Mucosa of descending colon (tissue), 3 donors: ENCODE results near the gene PJVK. TPM values are rescaled to one million over a fixed set of nuclear protein-coding genes. Genes with fewer than 3 reads are reported as not detected.

Experiments
- ATAC-seq: fragments of 200-7000 bp; cut with Tn5 transposase; one replicate; pipeline ENCODE4 v1.9.1; 2020; ENCODE audit warnings: mild to moderate bottlenecking, moderate library complexity
- DNase-seq, 3 donors: peaks; one replicate each; pipeline ENCODE4 v3.0.0-alpha.2; 2020
- H3K36me3 ChIP-seq: fragments of 200-600 bp; one replicate; pipeline ENCODE4 v1.8.0; 2021; ENCODE audit warnings: low read depth, mild to moderate bottlenecking
- H3K4me1 ChIP-seq: fragments of 200-600 bp; one replicate; pipeline ENCODE4 v1.8.0; 2021; ENCODE audit warnings: low read depth, mild to moderate bottlenecking
- H3K4me3 ChIP-seq: fragments of 200-600 bp; one replicate; pipeline ENCODE4 v1.8.0; 2021; ENCODE audit warnings: mild to moderate bottlenecking
- H3K9me3 ChIP-seq: fragments of 200-600 bp; one replicate; pipeline ENCODE4 v1.8.0; 2021; ENCODE audit warnings: mild to moderate bottlenecking
- intact Hi-C, 2 donors: fragments of 100-400 bp; cut with DNase I in 1 of 2; cut with micrococcal nuclease in 1 of 2; formaldehyde crosslinking; loops; one replicate each; pipeline versions ENCODE4 v1.11.0 to v1.11.1; 2022; cut with DNase I, micrococcal nuclease
- total RNA-seq, 3 donors: library from RNA; stranded (reverse); fragmentation: NEBNext Ultra II Directional in 2 of 3; extraction: Animal tissue kit (Norgen Biotek cat#: 25700) in 2 of 3; gene quantifications; one replicate each; pipeline versions ENCODE4 v1.2.1 to v1.2.4, GENCODE V29; 2021 to 2023
- TF ChIP-seq, protein P1 (sequence below): fragments of 200-600 bp; IDR thresholded peaks from one replicate; pipeline ENCODE4 v1.8.0; 2022; ENCODE audit warnings: antibody characterized with exemption, mild to moderate bottlenecking
- donor health status: DM: no; HTN: no; CAD: no; lungs with moderate emphysema.
- donor health status: DM: no; HTN: no; CAD: no.
- donor health status: DM: no; HTN: yes; CAD: no.

Gene PJVK
- total RNA-seq, 3 donors from 2014 or later: 1.4 to 3.3 (median 1.5) TPM

DNA sequence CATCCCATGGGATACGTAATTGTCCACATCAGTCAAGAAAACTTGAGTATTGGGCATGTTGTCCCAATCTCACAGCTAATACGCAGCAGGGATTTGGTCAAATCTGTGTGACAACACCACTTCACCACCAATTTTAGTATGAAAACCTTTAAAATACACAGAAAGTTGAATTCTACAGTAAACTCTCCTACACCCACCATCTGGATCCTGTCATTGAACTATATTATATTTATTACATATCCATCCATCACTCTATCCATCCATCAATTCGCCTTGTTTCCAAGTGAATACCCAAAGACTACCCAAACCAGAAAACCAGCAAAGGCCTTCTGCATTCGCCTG is 28.1 kb downstream of the PJVK start:
- Histone ChIP-seq H3K36me3 (no peaks in the 10 kb centered on the region), H3K4me1 (peaks cover 24% of the 10 kb centered on the region), H3K9me3 (no peaks in the 10 kb centered on the region), H3K4me3 (no peak overlapping the region)
- DNase-seq: no peak
- intact Hi-C loops: no loop called here
- TF ChIP-seq, protein P1, sequence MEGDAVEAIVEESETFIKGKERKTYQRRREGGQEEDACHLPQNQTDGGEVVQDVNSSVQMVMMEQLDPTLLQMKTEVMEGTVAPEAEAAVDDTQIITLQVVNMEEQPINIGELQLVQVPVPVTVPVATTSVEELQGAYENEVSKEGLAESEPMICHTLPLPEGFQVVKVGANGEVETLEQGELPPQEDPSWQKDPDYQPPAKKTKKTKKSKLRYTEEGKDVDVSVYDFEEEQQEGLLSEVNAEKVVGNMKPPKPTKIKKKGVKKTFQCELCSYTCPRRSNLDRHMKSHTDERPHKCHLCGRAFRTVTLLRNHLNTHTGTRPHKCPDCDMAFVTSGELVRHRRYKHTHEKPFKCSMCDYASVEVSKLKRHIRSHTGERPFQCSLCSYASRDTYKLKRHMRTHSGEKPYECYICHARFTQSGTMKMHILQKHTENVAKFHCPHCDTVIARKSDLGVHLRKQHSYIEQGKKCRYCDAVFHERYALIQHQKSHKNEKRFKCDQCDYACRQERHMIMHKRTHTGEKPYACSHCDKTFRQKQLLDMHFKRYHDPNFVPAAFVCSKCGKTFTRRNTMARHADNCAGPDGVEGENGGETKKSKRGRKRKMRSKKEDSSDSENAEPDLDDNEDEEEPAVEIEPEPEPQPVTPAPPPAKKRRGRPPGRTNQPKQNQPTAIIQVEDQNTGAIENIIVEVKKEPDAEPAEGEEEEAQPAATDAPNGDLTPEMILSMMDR: no peak
- ATAC-seq: no peak

DNA sequence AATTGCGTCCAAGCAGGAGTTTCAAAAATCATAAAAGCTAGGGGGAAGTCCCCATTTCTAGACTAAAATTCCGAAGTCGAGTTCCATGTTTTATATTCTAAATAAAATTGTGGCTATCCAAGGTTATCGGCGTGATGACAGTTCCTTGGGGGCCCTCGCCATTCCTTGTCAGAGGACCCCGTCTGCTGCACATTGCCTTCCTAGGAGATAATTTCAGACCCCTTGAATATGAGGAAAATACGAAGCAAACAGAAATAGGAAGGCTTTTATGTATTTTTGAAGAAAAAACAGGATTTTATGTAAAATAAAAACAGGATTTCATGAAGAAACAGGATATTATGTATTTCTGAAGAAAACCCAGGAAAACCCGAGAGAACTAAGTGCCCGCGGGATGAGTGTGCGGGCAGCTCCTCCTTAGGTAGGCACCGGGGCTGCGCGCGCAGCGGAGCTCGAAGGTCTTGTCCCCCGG is 28.6 kb downstream of the PJVK start:
- Histone ChIP-seq H3K36me3 (no peaks in the 10 kb centered on the region), H3K4me3 (no peak overlapping the region), H3K9me3 (no peaks in the 10 kb centered on the region), H3K4me1 (peaks cover 29% of the 10 kb centered on the region)
- no peak for ATAC-seq
- TF ChIP-seq, protein P1: no peak
- intact Hi-C loops: no loop called here
- no peak for DNase-seq

DNA sequence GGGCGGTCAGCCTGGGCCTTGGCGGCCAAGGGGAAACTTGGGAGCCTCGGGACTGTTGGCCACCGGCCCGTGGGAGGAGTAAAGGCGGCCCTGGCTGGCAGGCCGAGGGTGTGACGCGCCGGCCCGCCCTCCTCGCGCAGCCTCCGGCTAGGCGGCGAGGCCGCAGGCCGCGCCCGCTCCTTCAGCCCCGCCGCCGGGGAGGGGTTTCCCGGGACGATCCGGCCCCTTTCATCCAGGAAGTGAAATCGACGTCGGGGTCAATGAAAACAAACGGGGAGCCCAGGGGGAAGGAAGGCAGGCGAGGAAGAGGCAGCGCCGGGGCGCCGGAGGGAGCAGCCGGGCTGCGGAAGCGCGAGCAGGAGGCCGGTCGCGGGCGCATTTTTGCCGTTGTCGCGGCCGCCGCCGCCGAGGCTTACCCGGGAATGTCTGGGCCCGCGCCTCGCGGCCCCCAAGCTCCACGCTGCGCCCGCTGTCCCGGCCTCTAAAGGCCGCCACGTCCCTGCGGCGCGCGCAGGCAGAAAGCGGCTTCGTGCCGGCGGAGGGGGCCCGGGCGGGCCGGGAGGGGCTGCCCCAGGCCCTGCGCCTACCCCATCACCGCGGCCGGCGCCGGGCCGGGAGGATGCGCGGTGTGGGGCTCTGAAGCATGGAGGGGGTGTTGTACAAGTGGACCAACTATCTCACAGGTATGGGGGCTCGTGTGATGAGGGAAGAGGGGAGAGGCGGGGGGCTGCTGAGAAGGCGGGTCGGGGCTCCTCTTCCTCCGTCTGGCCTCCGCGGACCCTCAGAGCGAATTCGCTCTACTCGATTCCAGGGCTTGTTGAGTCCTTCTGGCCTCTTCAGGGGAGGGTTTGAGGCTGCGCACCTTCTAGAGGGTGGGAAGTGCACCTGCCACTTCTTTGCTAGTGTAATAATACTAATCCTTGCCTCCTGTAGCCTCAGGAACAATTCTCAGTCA is 29.3 kb downstream of the PJVK start, which contains the start of gene PLEKHA3:
TSS of gene PLEKHA3 (plus strand) at position 231 of the 955 bp plus-strand sequence. CDS start at position 644, 413 bp downstream.
- H3K36me3 ChIP-seq: no peaks in the 10 kb centered on the region
- H3K4me1 ChIP-seq: peaks cover 34% of the 10 kb centered on the region
- intact Hi-C loops: no loop called here
- TF ChIP-seq, protein P1: no peak
- ATAC-seq: peak; percentile 93
- peak; percentile 95 to 96 (median 96) for DNase-seq
- peak within 1 kb of the TSS; percentile 87 for H3K4me3 ChIP-seq
- no peaks in the 10 kb centered on the region for H3K9me3 ChIP-seq

DNA sequence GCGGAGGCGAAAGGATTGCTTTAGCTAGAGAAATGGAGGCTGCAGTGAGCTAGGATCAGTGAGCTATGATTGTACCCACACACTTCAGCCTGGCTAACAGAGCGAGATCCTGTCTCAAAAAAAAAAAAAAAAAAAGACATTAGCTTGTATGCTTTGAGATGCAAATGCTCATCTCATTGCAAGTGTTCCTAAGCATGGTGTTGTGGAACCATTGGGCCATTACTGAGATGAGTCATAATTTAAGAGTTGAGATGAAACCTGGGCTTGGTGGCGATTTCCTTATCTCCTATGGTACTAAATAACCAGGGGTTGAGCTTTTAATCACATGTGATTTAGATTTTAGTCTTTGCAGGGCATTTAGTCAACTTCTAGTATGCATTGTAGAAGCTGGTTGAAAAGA is 31.3 kb downstream of the PJVK start:
- intact Hi-C loops: no loop called here
- no peaks in the 10 kb centered on the region for H3K36me3 ChIP-seq
- DNase-seq: no peak
- ATAC-seq: no peak
- H3K4me1 ChIP-seq: peaks cover 34% of the 10 kb centered on the region
- H3K4me3 ChIP-seq: no peak overlapping the region
- TF ChIP-seq, protein P1: no peak
- no peaks in the 10 kb centered on the region for H3K9me3 ChIP-seq

DNA sequence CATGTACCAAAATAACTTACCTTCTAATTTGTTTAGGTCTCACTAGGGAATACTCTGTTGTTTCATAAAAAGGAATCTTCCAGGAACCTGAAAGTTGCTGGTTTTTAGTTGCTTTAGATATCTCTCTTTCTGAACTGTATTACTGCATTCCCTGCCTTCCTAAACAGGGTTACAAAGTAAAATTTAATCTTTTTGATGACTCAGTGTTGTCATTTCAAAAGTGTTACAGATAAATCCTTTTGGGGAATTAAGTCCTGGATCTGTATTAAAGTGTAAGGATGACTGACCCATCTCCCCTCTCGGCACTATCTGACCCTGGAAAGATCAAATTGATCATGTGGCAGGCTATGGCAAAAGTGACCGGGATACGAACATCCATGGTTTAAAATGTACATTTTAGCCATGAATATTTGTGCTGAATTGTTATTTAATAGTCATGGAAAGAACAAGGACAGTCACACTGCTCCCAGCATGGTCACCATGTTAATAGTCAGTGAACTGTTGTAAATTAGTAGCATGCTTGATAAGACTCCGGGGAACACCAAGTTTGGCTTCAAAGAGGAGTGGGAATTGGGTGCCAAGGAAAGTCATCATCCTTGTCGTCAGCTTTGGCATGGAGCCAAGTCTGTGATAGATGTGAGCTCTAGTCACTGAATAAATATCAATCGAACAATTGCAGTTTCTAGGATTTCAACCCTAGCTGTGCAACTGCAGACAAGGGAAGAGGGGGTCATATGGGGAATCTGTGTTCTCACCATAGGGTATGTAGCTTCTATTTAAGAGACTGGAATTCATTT is 33.3 kb downstream of the PJVK start:
- Histone ChIP-seq H3K36me3 (no peaks in the 10 kb centered on the region), H3K4me3 (no peak overlapping the region), H3K9me3 (no peaks in the 10 kb centered on the region), H3K4me1 (peaks cover 34% of the 10 kb centered on the region)
- ATAC-seq (no peak), DNase-seq (peak in 1 of 3 donors; percentile 30)
- TF ChIP-seq, protein P1: no peak
- intact Hi-C loops: no loop called here
